ES-I3 (cell line): Measurements from ENCODE around the gene MDFI.
"Not testable (repeated sequence)": the region's sequence is repeated elsewhere in the genome, so short reads cannot be mapped to it uniquely, and the experiment has no call there.

Experiments
- H3K36me3 ChIP-seq: 2 replicates; pipeline ENCODE4 v1.6.1; 2013; ENCODE audit warnings: mild to moderate bottlenecking, low read length, control low read depth, moderate library complexity; ENCODE audit not compliant: insufficient read depth
- H3K4me1 ChIP-seq: 2 replicates; pipeline ENCODE4 v1.6.1; 2013; ENCODE audit warnings: mild to moderate bottlenecking, control low read depth, low read length; ENCODE audit not compliant: insufficient read depth
- H3K9ac ChIP-seq: 2 replicates; pipeline ENCODE4 v1.6.1; 2013; ENCODE audit warnings: low read depth, mild to moderate bottlenecking, low read length, moderate library complexity
- H3K9me3 ChIP-seq: 2 replicates; pipeline ENCODE4 v1.6.1; 2013; ENCODE audit warnings: mild to moderate bottlenecking, low read length, moderate library complexity; ENCODE audit not compliant: control insufficient read depth, insufficient read depth

Gene MDFI

DNA sequence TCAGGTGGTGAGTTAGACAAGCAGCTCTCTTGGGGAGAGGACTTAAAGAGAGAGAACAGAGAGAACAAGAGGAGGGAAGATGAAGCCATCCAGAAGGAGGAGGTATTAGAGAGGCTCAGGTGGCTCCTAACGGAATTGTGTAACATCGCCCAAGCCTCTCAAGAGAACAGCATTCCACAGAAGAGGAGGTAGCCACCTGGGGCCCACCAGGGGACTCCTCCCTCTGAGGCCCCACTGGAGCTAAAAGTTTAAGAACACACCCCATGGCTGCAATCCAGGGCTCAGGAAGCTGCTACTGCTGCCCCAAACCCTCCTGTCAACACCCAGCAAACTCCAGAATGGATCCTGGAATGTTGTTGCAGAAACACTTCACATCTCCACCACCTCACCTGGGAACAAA is 23.6 kb upstream of the MDFI start:
- Histone ChIP-seq H3K4me1 (no peaks in the 10 kb centered on the region), H3K9me3 (peaks cover 8% of the 10 kb centered on the region), H3K9ac (no peak overlapping the region), H3K36me3 (no peaks in the 10 kb centered on the region)

DNA sequence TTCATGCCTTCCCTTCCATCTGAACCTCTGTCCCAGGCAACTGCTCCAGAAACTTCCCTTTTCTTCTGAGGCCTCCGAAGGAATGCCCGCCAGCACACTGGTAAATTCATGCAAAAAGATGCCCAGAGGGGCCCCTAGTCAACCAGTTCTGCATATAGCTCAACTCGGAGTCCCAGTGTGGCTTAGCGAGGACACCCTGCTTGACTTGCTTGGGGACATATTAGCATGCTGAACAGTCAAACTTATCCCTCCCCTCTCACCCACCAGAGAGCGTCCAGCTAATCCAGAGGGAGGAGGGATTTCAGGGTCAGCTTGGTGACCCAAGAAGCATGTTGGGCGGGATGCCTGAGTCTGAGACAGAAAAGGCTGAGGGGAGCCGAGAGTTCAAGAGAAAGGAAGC is 23.0 kb upstream of the MDFI start:
- no peaks in the 10 kb centered on the region for H3K36me3 ChIP-seq
- H3K9me3 ChIP-seq, result peaks cover 8% of the 10 kb centered on the region
- H3K4me1 ChIP-seq, result no peaks in the 10 kb centered on the region
- H3K9ac ChIP-seq, result no peak overlapping the region

- H3K9ac ChIP-seq, result no peak overlapping the region
- peaks cover 5% of the 10 kb centered on the region; the same call in 1 of the 2 replicates for H3K9me3 ChIP-seq
- H3K4me1 ChIP-seq, result 0 out of 2 replicates have a peak, but pooled peaks cover 2% of the 10 kb centered on the region
- no peaks in the 10 kb centered on the region for H3K36me3 ChIP-seq
Measured at GRCh38 chr6:41618598-41618997, 19.7 kb upstream of the MDFI start.

GRCh38 chr6:41619193-41619592 is 19.1 kb upstream of the MDFI start:
- not testable (repeated sequence) for H3K9ac ChIP-seq, H3K9me3 ChIP-seq, H3K4me1 ChIP-seq

DNA sequence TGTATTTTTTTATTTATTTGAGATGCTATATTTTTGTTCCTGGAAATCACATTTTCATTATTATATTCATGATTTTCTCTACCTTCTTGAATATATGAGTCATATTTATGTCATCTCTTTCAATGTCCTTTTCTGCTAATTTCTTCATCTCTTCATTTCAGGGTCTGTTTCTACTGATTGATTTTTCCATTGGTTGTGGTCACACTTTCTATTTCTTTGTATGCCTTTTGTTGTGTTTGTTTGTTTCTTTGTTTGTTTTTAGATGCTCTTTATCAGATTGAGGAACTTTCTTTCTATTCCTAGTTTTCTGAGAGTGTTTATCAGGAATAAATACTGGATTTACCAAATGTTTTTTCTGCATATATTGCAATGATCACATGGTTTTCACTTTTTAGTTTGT is 16.9 kb upstream of the MDFI start:
- H3K9ac ChIP-seq, result no peak overlapping the region
- peaks cover 2% of the 10 kb centered on the region; the same call in 1 of the 2 replicates for H3K4me1 ChIP-seq

More at GRCh38 chr6:41619193-41619592, 19.1 kb upstream of the MDFI start:
- H3K36me3 ChIP-seq, result not testable (repeated sequence)

GRCh38 chr6:41621802-41622201 is 16.5 kb upstream of the MDFI start:
- H3K9ac ChIP-seq, result no peak overlapping the region
- no peaks in the 10 kb centered on the region for H3K36me3 ChIP-seq
- H3K9me3 ChIP-seq, result no peaks in the 10 kb centered on the region; the same call in 1 of the 2 replicates
- peaks cover 2% of the 10 kb centered on the region; the same call in 1 of the 2 replicates for H3K4me1 ChIP-seq

More for the DNA sequence above, 16.9 kb upstream of the MDFI start:
- no peaks in the 10 kb centered on the region; the same call in 1 of the 2 replicates for H3K9me3 ChIP-seq
- no peaks in the 10 kb centered on the region for H3K36me3 ChIP-seq

GRCh38 chr6:41622206-41622988 is 15.9 kb upstream of the MDFI start:
- Histone ChIP-seq H3K36me3 (no peaks in the 10 kb centered on the region), H3K9ac (no peak overlapping the region), H3K4me1 (peaks cover 2% of the 10 kb centered on the region; the same call in 1 of the 2 replicates), H3K9me3 (no peaks in the 10 kb centered on the region; the same call in 1 of the 2 replicates)

GRCh38 chr6:41623330-41623729 is 14.9 kb upstream of the MDFI start:
- H3K36me3 ChIP-seq, result no peaks in the 10 kb centered on the region
- H3K4me1 ChIP-seq, result peaks cover 2% of the 10 kb centered on the region; the same call in 1 of the 2 replicates
- H3K9ac ChIP-seq, result no peak overlapping the region
- H3K9me3 ChIP-seq, result no peaks in the 10 kb centered on the region; the same call in 1 of the 2 replicates

GRCh38 chr6:41624621-41625380 is 13.5 kb upstream of the MDFI start:
- H3K9ac ChIP-seq, result no peak overlapping the region
- H3K9me3 ChIP-seq, result no peaks in the 10 kb centered on the region; the same call in 1 of the 2 replicates
- no peaks in the 10 kb centered on the region for H3K36me3 ChIP-seq
- H3K4me1 ChIP-seq, result peaks cover 2% of the 10 kb centered on the region; the same call in 1 of the 2 replicates

GRCh38 chr6:41625442-41625841 is 12.8 kb upstream of the MDFI start:
- H3K36me3 ChIP-seq, result no peaks in the 10 kb centered on the region
- no peaks in the 10 kb centered on the region; the same call in 1 of the 2 replicates for H3K9me3 ChIP-seq
- H3K4me1 ChIP-seq, result peaks cover 2% of the 10 kb centered on the region; the same call in 1 of the 2 replicates
- H3K9ac ChIP-seq, result no peak overlapping the region

GRCh38 chr6:41626022-41626421 is 12.2 kb upstream of the MDFI start:
- Histone ChIP-seq H3K4me1 (peaks cover 2% of the 10 kb centered on the region; the same call in 1 of the 2 replicates), H3K9me3 (no peaks in the 10 kb centered on the region; the same call in 1 of the 2 replicates), H3K36me3 (no peaks in the 10 kb centered on the region), H3K9ac (no peak overlapping the region)

- Histone ChIP-seq H3K36me3 (no peaks in the 10 kb centered on the region), H3K9me3 (no peaks in the 10 kb centered on the region; the same call in 1 of the 2 replicates), H3K9ac (no peak overlapping the region), H3K4me1 (peaks cover 2% of the 10 kb centered on the region; the same call in 1 of the 2 replicates)
Measured at GRCh38 chr6:41626917-41627316, 11.4 kb upstream of the MDFI start.

DNA sequence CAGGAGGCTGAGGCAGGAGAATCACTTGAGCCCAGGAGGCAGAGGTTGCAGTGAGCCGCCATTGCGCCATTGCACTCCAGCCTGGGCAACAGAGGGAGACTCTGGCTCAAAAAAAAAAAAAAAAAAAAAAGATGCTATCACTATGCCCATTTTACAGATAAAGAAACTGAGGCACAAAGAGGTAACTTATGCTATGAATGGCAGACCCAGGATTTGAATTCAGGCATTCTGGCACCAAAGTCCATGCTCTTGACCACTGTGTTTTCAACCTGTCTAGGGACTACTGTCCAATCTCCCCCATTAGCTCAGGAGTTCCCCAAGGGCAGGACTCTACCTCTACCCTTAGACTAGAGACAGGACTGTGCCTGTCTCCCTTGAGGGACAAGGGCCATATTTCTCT is 9.1 kb upstream of the MDFI start:
- H3K4me1 ChIP-seq, result no peaks in the 10 kb centered on the region; the same call in 1 of the 2 replicates
- H3K36me3 ChIP-seq, result no peaks in the 10 kb centered on the region
- no peak overlapping the region for H3K9ac ChIP-seq
- H3K9me3 ChIP-seq, result no peaks in the 10 kb centered on the region; the same call in 1 of the 2 replicates

DNA sequence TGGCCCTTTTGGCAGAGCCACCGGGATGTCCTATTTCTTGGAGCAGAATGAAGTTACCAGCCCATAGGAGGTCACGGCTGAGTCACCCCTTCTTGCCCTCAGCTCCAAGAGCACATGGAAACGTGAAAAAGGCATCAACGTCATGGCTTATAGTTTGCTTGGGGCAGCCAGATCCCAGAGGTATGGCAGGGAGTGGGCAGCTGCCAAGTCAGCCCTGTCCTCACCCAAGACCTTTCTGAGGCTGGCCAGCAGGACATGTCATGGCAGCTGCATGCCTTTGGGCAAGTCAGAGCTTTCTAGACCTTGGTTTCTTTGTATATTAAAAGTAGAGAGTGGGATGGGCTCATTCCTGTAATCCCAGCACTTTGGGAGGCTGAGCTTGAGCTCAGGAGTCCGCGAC is 8.2 kb upstream of the MDFI start:
- Histone ChIP-seq H3K9ac (no peak overlapping the region), H3K36me3 (no peaks in the 10 kb centered on the region), H3K4me1 (peaks cover 6% of the 10 kb centered on the region; the same call in 1 of the 2 replicates)

More for the DNA sequence above, 8.2 kb upstream of the MDFI start:
- H3K9me3 ChIP-seq, result no peaks in the 10 kb centered on the region
